HUES48 (cell line): ENCODE results near the gene ANKMY1.

Experiments
- H3K27ac ChIP-seq: one replicate; pipeline ENCODE4 v1.7.0; 2013; ENCODE audit warnings: low read depth, low read length, inconsistent platforms
- H3K27me3 ChIP-seq: 2 replicates; pipeline ENCODE4 v1.6.1; 2013; ENCODE audit warnings: mild to moderate bottlenecking, low read length; ENCODE audit not compliant: control insufficient read depth, insufficient read depth
- H3K36me3 ChIP-seq: 2 replicates; pipeline ENCODE4 v1.6.1; 2013; ENCODE audit warnings: low read length; ENCODE audit not compliant: control insufficient read depth, insufficient read depth
- H3K4me1 ChIP-seq: 2 replicates; pipeline ENCODE4 v1.6.1; 2013; ENCODE audit warnings: mild to moderate bottlenecking, low read length; ENCODE audit not compliant: control insufficient read depth, insufficient read depth
- H3K4me3 ChIP-seq: 2 replicates; pipeline ENCODE4 v1.5.1; 2013; ENCODE audit warnings: mild to moderate bottlenecking, low read depth, low read length
- H3K9ac ChIP-seq: 2 replicates; pipeline ENCODE4 v1.6.1; 2013; ENCODE audit warnings: mild to moderate bottlenecking, low read depth, low read length, moderate library complexity
- H3K9me3 ChIP-seq: 2 replicates; pipeline ENCODE4 v1.6.1; 2013; ENCODE audit warnings: low read length; ENCODE audit not compliant: control insufficient read depth, insufficient read depth

The ANKMY1 gene

GRCh38 chr2:240437551-240437860 is 120.3 kb downstream of the ANKMY1 start:
- Histone ChIP-seq H3K27me3 (peaks cover 31% of the 10 kb centered on the region), H3K4me3 (no peak overlapping the region), H3K9me3 (no peaks in the 10 kb centered on the region), H3K36me3 (no peaks in the 10 kb centered on the region), H3K9ac (no peak overlapping the region), H3K4me1 (peaks cover 5% of the 10 kb centered on the region; the same call in 1 of the 2 replicates), H3K27ac (no peak overlapping the region)

GRCh38 chr2:240436683-240437550 is 120.9 kb downstream of the ANKMY1 start:
- peaks cover 31% of the 10 kb centered on the region for H3K27me3 ChIP-seq
- H3K4me3 ChIP-seq, result peak overlapping the region; percentile 72
- H3K27ac ChIP-seq, result no peak overlapping the region
- no peaks in the 10 kb centered on the region for H3K9me3 ChIP-seq
- H3K9ac ChIP-seq, result no peak overlapping the region
- no peaks in the 10 kb centered on the region for H3K36me3 ChIP-seq
- peaks cover 5% of the 10 kb centered on the region; the same call in 1 of the 2 replicates for H3K4me1 ChIP-seq

GRCh38 chr2:240435948-240436682 is 121.7 kb downstream of the ANKMY1 start:
- Histone ChIP-seq H3K9me3 (no peaks in the 10 kb centered on the region), H3K27me3 (peaks cover 31% of the 10 kb centered on the region), H3K4me1 (peaks cover 5% of the 10 kb centered on the region; the same call in 1 of the 2 replicates), H3K36me3 (no peaks in the 10 kb centered on the region), H3K9ac (0 out of 2 replicates have a peak overlapping the region, but pooled peaks have one; percentile 44), H3K4me3 (peak overlapping the region; percentile 72), H3K27ac (peak overlapping the region; percentile 55)

- Histone ChIP-seq H3K27me3 (peaks cover 31% of the 10 kb centered on the region), H3K4me3 (peak within 1 kb of the TSS; percentile 72), H3K4me1 (peaks cover 5% of the 10 kb centered on the region; the same call in 1 of the 2 replicates), H3K9ac (0 out of 2 replicates have a peak within 1 kb of the TSS, but pooled peaks have one; percentile 44), H3K9me3 (no peaks in the 10 kb centered on the region), H3K36me3 (no peaks in the 10 kb centered on the region), H3K27ac (peak within 1 kb of the TSS; percentile 55)
Measured at GRCh38 chr2:240435457-240435947, 122.3 kb downstream of the ANKMY1 start, which contains the start of gene GPC1. Gene GPC1, plus strand, starts transcription at chr2:240435663. Its CDS starts 256 bp downstream, at chr2:240435919.

- Histone ChIP-seq H3K27ac (peak overlapping the region; percentile 3), H3K36me3 (no peaks in the 10 kb centered on the region), H3K4me3 (peak overlapping the region; percentile 72), H3K27me3 (peaks cover 31% of the 10 kb centered on the region), H3K4me1 (peaks cover 5% of the 10 kb centered on the region; the same call in 1 of the 2 replicates), H3K9me3 (no peaks in the 10 kb centered on the region), H3K9ac (no peak overlapping the region)
Measured at GRCh38 chr2:240434728-240435456, 122.9 kb downstream of the ANKMY1 start.

GRCh38 chr2:240433973-240434727 is 123.6 kb downstream of the ANKMY1 start:
- no peak overlapping the region for H3K27ac ChIP-seq
- H3K27me3 ChIP-seq, result peaks cover 31% of the 10 kb centered on the region
- no peaks in the 10 kb centered on the region for H3K36me3 ChIP-seq
- peaks cover 5% of the 10 kb centered on the region; the same call in 1 of the 2 replicates for H3K4me1 ChIP-seq
- no peaks in the 10 kb centered on the region for H3K9me3 ChIP-seq
- H3K4me3 ChIP-seq, result peak overlapping the region; percentile 72
- no peak overlapping the region for H3K9ac ChIP-seq

- no peak overlapping the region for H3K9ac ChIP-seq
- H3K27ac ChIP-seq, result no peak overlapping the region
- peaks cover 30% of the 10 kb centered on the region for H3K27me3 ChIP-seq
- H3K4me3 ChIP-seq, result no peak overlapping the region
- peaks cover 4% of the 10 kb centered on the region; the same call in 1 of the 2 replicates for H3K4me1 ChIP-seq
- H3K36me3 ChIP-seq, result no peaks in the 10 kb centered on the region
- no peaks in the 10 kb centered on the region for H3K9me3 ChIP-seq
Measured at GRCh38 chr2:240432820-240433801, 124.7 kb downstream of the ANKMY1 start.

- H3K4me1 ChIP-seq, result no peaks in the 10 kb centered on the region
- no peak overlapping the region for H3K9ac ChIP-seq
- H3K4me3 ChIP-seq, result no peak overlapping the region
- no peak overlapping the region for H3K27ac ChIP-seq
- H3K9me3 ChIP-seq, result no peaks in the 10 kb centered on the region
- no peaks in the 10 kb centered on the region for H3K36me3 ChIP-seq
- H3K27me3 ChIP-seq, result peaks cover 23% of the 10 kb centered on the region
Measured at GRCh38 chr2:240432430-240432819, 125.4 kb downstream of the ANKMY1 start.

- no peaks in the 10 kb centered on the region for H3K9me3 ChIP-seq
- H3K27ac ChIP-seq, result no peak overlapping the region
- peaks cover 18% of the 10 kb centered on the region for H3K27me3 ChIP-seq
- no peak overlapping the region for H3K4me3 ChIP-seq
- H3K4me1 ChIP-seq, result no peaks in the 10 kb centered on the region
- no peaks in the 10 kb centered on the region for H3K36me3 ChIP-seq
- no peak overlapping the region for H3K9ac ChIP-seq
Measured at GRCh38 chr2:240431661-240432424, 125.9 kb downstream of the ANKMY1 start.
